ENCODE data around the gene GATAD2A.

Gene GATAD2A

DNA sequence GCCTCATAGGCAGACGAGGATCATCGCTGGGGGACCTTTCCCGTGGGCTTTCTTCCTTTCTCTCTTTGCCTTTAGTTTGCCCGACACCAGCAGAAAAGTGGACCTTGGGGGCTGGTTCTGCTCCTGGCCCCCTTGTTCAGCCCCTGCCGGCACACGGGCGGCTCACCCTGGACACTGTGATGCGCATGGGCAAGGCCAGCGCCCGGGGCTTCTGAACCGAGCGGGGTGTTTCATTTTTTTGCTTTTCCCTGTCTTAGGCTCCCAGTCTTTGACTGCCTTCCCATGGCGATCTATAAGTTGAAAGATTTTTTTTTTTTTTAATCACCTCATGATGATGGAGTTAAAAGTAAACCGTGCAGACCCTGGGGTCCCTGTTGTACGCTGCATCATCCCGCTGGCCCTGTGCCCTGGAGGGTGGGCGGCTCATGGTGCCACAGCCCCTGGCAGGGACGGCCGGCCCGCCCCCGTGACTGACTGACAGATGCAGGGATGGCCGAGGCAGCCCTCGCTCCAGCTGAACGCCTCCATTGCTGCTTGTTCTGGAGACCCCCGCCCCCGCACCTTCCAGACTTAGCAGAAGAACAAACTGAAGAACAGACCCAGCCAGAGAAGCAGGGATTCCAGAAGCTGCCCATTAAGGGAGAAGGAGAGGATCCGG, 100.3 kb downstream of the GATAD2A start:
- in situ Hi-C loops (cut with MboI; ENCODE audit: low sequenced_read_pairs), result no loop called here

DNA sequence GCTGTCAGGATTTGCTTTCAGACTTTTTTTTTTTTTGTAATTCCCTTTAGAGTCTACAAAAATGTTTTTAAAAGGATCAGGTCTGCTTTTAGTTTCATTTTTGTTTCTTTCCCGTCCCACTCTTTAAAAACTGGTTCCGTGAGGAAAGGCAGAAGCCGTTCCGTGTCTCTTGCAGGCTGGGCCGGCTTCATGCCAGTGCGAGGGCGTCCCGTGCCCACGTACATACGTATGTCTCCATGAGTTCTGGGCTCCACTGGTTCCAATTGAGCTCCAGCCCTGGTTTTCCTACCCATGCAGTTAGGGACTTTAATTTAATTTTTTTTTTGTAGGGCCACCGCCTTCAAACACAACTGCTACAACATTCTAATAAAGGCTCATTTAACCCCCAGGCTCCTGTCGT, 101.1 kb downstream of the GATAD2A start:
- in situ Hi-C loops (cut with MboI; ENCODE audit: low sequenced_read_pairs), result no loop called here

DNA sequence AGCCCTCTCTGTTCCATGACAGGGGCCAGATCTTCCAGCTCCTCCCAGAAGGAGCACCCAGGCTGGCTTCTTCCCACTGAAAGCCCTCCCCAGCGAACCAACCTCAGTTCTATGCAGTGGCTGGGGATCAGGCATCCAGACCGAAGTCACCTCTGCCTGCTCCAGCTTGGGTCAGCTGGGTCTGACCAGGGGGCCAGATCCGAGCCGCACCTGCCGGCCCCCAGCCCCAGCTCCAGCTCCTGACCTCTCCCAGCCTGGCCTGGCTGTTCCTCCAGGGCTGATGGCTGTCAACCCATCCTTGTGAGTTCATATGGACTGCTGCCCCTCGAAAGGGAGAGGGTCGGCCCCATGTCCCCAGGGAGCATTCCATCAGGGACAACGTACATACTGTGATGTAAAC, 101.9 kb downstream of the GATAD2A start:
- in situ Hi-C loops (cut with MboI; ENCODE audit: low sequenced_read_pairs), result no loop called here

DNA sequence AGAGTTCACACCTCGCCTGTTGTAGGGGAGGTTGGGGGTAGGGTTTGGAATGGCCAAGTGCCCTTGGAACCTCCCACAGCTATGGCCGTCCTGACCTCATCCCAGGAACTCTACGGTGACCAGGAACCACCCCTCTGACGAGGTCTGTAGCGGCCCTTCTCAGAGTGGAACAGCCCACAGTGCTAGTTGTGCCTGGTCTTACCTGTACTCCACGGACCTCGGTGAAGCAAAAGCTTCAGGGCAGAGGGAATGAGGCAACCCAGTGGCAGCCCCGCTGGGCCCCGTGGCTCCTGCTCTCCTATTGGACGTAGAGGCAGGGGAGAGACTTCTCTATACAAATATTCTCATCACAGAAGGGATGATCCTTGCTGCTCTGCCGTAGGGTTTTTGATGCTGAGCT, 102.7 kb downstream of the GATAD2A start:
- in situ Hi-C loops (cut with MboI; ENCODE audit: low sequenced_read_pairs), result no loop called here

- in situ Hi-C loops (cut with MboI; ENCODE audit: low sequenced_read_pairs), result no loop called here
Measured at GRCh38 chr19:19510432-19510831, 105.0 kb downstream of the GATAD2A start.

DNA sequence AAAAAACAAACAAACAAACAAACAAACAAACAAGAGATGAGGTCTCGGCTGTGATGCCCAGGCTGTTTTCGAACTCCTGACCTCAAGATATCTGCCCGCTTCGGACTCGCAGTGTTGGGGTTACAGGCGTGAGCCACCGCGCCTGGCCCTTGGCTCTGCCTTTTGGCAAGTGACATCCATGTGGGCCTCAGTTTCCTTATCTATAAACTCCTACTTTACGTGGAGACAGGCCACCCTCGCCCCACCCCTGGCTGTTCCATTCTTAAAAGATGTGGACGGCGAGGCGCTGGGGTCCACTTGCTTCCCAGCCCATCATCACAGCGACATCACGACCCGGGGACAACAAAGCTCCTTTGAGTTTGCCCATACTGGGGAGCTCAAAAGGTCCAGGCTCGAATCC, 108.2 kb downstream of the GATAD2A start:
- in situ Hi-C loops (cut with MboI; ENCODE audit: low sequenced_read_pairs), result no loop called here

DNA sequence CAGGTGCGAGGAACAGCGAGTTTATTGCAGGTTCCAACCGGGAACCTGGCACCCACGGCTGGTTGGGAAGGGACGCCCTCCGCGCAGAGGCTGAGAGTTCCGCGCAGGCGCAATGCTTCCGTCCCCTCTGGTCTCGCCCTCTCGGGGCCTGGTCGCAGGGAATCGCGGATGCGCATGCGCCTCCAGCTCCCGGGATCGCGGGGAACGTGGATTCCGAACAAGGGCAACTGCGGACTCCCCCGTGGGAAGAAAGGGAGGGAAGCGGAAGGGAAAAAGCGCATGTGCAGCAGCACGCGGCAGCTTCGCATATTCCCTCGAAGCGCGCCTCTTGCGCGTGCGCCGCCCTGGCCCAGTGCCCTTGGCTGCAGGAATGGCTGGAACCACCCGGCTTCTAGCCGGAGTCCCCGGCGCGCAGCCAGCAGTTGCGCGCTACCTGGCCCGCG, 108.8 kb downstream of the GATAD2A start:
- in situ Hi-C loops (cut with MboI; ENCODE audit: low sequenced_read_pairs), result no loop called here

- in situ Hi-C loops (cut with MboI; ENCODE audit: low sequenced_read_pairs), result no loop called here
Measured at GRCh38 chr19:19514881-19515641, 109.6 kb downstream of the GATAD2A start, which contains the start of gene TSSK6. TSS of gene TSSK6 (minus strand) at chr19:19515548. CDS start at chr19:19515427, 121 bp downstream.

GRCh38 chr19:19515642-19516519, 110.4 kb downstream of the GATAD2A start, which contains the start of gene NDUFA13:
TSS of gene NDUFA13 (plus strand) at chr19:19516225. CDS start at chr19:19516239, 14 bp downstream.
- in situ Hi-C loops (cut with MboI; ENCODE audit: low sequenced_read_pairs), result no loop called here

DNA sequence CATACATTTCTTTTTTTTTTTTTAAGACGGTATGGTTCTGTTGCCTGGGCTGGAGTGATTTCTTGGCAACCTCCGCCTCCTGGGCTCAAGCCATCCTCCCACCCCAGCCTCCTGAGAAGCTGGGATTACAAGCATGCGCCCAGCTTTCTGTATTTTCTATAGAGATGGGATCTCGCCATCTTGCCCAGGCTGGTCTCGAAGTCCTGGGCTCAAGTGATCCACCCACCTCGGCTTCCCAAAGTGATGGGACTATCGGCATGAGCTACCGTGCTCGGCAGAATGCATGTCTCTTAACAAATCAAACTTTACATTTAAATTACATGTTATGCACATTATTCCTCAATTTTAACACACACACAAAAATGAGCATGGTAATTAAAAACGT, 111.8 kb downstream of the GATAD2A start:
- in situ Hi-C loops (cut with MboI; ENCODE audit: low sequenced_read_pairs), result no loop called here

DNA sequence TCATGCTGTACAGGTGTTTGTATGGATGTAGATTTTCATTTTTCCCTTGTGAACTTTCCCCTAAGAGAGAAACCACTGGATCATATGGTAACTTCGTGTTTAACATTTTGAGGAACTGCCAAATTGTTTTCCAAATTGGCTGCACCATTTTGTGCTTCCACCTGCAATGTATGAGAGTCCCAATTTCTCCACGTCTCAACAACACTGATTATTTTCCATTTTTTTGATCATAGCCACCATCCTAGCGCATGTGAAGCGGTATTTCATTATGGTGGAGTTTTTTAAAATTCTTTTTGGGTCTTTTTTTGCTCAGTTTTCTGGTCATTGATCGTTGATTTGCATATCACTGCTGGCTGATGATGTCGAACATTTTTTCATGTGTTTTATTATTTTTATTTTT, 115.5 kb downstream of the GATAD2A start:
- in situ Hi-C loops (cut with MboI; ENCODE audit: low sequenced_read_pairs), result no loop called here

DNA sequence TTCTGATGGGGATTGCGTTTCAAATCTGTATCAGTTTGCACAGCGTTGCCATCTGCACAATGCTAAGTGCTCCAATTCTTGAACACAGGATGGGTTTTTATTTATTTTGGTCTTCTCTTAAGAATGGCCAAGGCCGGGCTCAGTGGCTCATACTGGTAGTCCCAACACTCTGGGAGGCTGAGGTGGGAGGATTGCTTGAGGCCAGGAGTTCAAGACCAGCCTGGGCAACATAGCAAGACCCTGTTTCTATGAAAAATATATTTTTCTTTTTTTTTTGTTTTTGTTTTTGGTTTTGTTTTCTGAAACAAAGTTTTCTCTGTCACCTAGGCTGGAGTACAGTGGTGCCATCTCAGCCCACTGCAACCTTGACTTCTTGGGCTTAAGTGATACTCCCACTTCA, 117.7 kb downstream of the GATAD2A start:
- in situ Hi-C loops (cut with MboI; ENCODE audit: low sequenced_read_pairs), result no loop called here

GRCh38 chr19:19524053-19524452, 118.6 kb downstream of the GATAD2A start:
- in situ Hi-C loops (cut with MboI; ENCODE audit: low sequenced_read_pairs), result no loop called here

DNA sequence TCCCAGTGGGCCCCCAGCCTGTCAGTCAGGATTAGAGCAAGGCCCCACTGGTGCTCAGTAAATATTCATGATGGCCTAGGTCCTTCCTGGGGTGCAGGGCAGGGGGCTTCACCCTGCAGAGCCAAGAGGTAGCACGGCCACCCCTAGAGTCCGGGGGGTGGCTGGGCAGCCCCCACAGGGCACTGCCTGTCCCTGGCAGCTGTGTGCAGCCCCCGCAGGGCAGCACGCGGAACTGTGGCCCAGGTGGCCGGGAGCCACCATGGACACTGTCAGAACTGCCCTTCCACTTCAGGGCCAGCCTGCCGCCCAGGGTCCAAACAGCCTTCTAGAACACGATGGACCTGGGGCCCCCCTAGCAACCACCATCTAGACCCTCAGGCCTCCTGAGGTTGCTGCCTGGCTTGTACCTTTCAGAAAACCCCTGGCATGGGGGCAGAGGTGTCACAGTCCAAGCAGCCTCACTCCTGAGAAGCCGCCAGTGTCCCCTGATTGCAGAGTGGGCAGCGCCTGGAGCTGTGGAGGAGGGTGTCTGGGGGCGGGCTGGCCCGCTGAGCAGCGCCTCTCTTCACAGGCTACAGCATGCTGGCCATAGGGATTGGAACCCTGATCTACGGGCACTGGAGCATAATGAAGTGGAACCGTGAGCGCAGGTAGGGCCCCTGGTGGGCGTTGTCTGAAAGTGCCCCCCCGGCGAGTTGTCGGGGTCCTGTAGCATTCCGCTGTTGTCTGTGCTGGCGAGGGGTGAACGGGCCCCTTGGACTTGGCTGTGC, 120.3 kb downstream of the GATAD2A start:
- in situ Hi-C loops (cut with MboI; ENCODE audit: low sequenced_read_pairs), result no loop called here

DNA sequence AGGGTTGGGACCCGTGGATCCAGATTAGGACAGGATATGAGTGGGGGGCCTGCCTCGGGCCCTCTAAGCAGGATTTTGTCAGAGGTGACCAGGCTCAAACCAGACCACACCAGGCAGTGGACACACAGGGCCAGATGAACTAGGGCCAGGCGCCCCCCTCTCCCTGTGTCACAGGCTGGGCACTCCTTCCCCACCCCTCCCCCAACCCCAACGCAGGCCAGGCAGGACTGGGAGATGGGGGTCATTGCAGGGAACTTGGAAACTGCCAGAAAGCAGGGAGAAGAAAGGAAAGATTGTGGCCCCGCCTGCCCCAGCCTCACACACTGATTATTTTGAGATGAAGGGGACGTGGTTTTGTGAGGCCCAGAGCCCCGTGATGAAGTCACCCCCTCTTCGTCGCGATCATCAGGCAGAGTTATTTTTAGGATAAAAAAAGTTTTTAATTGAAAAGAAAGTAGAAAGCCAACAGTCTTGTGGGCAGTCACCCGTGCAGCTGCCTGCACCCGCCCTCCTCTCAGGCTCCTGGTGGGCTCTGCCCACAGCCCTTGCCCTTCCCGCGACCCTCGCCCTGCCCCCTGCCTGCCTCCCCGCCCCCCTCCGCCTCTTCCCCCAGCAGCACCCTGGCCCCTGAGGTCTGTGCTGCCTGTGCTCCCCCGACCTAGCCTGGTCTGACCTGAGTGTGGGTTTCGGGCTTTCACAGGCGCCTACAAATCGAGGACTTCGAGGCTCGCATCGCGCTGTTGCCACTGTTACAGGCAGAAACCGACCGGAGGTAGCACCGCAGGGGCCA, 121.3 kb downstream of the GATAD2A start:
- in situ Hi-C loops (cut with MboI; ENCODE audit: low sequenced_read_pairs), result no loop called here

DNA sequence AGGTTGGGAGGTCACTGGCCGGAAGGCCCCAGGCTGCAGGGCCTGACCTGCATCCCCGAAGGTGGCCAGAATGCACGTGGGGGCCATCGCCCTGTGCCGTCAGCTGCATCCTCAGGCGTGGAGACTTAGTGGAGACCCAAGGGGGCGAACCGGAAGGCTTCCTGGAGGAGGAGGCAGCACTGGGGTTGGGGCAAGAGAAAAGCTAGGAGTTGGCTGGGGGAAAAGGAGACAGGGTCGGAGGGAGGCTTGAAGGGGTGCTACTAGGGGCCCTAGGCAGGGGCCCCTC, 121.8 kb downstream of the GATAD2A start:
- in situ Hi-C loops (cut with MboI; ENCODE audit: low sequenced_read_pairs), result no loop called here

DNA sequence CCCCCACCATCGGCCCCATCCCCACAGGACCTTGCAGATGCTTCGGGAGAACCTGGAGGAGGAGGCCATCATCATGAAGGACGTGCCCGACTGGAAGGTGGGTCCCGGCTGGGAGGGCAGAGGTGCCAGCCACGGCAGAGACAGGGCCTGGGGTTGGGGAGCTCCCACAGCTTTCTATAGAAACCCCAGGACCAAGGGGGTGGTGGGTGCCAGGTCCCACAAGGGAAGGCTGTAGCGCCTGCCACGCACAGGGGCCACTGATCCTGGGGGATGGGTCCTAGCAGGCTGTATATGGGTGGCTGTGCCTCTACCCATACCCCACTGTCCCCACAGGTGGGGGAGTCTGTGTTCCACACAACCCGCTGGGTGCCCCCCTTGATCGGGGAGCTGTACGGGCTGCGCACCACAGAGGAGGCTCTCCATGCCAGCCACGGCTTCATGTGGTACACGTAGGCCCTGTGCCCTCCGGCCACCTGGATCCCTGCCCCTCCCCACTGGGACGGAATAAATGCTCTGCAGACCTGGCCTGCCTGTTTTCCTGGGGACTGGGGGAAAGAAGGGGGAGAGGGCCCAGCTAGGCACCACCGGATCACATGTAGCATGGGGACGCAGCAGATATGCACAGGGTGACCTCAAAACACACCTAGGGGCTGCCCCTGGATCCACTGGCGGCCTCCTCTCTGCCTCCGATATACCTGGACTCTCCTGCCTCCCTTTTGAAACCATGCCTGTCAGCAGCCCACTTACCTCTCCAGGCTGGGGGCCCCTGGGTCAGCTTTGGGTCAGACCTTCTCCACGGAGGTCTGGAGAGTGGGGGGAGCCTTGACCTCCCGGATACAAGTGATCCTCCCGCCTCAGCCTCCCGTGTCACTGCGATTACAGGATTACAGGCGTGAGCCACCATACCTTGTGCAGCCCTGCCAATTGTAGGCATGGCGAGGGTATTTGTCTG, 122.5 kb downstream of the GATAD2A start:
- in situ Hi-C loops (cut with MboI; ENCODE audit: low sequenced_read_pairs), result no loop called here

- in situ Hi-C loops (cut with MboI; ENCODE audit: low sequenced_read_pairs), result no loop called here
Measured at GRCh38 chr19:19528721-19529490, 123.4 kb downstream of the GATAD2A start, which contains the start of gene YJEFN3. TSS of gene YJEFN3 (plus strand) at chr19:19528911. CDS start at chr19:19528933, 22 bp downstream.

Measured in hTERT RPE-1 (cell line).